ENCODE results near the gene CKAP4.

DNA sequence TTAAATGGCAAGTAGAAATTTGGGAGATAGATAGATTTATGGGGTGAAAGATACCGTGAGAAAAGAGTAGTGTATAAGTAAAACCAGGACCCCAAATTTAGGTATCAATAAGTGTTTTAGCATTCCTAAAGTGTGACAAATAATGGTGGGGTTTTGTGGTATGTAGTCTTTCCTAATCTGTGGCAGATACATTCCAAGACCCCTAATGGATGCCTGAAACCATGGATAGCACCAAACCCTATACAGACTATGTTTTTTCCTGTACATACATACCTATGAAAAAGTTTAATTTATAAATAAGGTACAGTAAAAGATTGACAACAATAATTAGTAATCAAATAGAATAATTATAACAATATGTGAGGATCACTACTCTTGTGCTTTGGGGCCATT is 40.3 kb upstream of the CKAP4 start:
- TF ChIP-seq, protein P1, sequence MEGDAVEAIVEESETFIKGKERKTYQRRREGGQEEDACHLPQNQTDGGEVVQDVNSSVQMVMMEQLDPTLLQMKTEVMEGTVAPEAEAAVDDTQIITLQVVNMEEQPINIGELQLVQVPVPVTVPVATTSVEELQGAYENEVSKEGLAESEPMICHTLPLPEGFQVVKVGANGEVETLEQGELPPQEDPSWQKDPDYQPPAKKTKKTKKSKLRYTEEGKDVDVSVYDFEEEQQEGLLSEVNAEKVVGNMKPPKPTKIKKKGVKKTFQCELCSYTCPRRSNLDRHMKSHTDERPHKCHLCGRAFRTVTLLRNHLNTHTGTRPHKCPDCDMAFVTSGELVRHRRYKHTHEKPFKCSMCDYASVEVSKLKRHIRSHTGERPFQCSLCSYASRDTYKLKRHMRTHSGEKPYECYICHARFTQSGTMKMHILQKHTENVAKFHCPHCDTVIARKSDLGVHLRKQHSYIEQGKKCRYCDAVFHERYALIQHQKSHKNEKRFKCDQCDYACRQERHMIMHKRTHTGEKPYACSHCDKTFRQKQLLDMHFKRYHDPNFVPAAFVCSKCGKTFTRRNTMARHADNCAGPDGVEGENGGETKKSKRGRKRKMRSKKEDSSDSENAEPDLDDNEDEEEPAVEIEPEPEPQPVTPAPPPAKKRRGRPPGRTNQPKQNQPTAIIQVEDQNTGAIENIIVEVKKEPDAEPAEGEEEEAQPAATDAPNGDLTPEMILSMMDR (conservative IDR thresholded peaks at IDR 0.05; ENCODE audit: low read depth in 2 of 2), result no peak
- TF ChIP-seq EZH2phosphoT487 (IDR thresholded peaks at IDR 0.05; ENCODE audit: unreplicated experiment) (no peak), JUNB (IDR thresholded peaks at IDR 0.05; ENCODE audit: unreplicated experiment) (no peak), EZH2 (IDR thresholded peaks at IDR 0.05; ENCODE audit: low read depth, unreplicated experiment) (no peak), POLR2AphosphoS5 (IDR thresholded peaks at IDR 0.05; ENCODE audit: low read depth) (no peak), ZNF331 (CRISPR knock-in tag; IDR thresholded peaks at IDR 0.05; ENCODE audit: low read depth) (no peak)
- TF ChIP-seq, protein P2, sequence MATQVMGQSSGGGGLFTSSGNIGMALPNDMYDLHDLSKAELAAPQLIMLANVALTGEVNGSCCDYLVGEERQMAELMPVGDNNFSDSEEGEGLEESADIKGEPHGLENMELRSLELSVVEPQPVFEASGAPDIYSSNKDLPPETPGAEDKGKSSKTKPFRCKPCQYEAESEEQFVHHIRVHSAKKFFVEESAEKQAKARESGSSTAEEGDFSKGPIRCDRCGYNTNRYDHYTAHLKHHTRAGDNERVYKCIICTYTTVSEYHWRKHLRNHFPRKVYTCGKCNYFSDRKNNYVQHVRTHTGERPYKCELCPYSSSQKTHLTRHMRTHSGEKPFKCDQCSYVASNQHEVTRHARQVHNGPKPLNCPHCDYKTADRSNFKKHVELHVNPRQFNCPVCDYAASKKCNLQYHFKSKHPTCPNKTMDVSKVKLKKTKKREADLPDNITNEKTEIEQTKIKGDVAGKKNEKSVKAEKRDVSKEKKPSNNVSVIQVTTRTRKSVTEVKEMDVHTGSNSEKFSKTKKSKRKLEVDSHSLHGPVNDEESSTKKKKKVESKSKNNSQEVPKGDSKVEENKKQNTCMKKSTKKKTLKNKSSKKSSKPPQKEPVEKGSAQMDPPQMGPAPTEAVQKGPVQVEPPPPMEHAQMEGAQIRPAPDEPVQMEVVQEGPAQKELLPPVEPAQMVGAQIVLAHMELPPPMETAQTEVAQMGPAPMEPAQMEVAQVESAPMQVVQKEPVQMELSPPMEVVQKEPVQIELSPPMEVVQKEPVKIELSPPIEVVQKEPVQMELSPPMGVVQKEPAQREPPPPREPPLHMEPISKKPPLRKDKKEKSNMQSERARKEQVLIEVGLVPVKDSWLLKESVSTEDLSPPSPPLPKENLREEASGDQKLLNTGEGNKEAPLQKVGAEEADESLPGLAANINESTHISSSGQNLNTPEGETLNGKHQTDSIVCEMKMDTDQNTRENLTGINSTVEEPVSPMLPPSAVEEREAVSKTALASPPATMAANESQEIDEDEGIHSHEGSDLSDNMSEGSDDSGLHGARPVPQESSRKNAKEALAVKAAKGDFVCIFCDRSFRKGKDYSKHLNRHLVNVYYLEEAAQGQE (IDR thresholded peaks at IDR 0.05; ENCODE audit: unreplicated experiment), result no peak
- TF ChIP-seq, protein P3, sequence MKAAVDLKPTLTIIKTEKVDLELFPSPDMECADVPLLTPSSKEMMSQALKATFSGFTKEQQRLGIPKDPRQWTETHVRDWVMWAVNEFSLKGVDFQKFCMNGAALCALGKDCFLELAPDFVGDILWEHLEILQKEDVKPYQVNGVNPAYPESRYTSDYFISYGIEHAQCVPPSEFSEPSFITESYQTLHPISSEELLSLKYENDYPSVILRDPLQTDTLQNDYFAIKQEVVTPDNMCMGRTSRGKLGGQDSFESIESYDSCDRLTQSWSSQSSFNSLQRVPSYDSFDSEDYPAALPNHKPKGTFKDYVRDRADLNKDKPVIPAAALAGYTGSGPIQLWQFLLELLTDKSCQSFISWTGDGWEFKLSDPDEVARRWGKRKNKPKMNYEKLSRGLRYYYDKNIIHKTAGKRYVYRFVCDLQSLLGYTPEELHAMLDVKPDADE (IDR thresholded peaks at IDR 0.05), result no peak
